HepG2 (cell line): ENCODE results near the gene TAF6L. TPM values are rescaled to one million over a fixed set of nuclear protein-coding genes. Genes with fewer than 3 reads are reported as not detected.

Experiments used
- ATAC-seq: fragments of 200-7000 bp; cut with Tn5 transposase; 3 replicates; pipeline ENCODE4 v1.9.1; 2020; ENCODE audit warnings: mild to moderate bottlenecking, moderate library complexity
- BruUV-seq: library from RNA; stranded (reverse); fragments of 400-500 nt; replicated peaks from 2 replicates; lab custom pipeline; 2021; lab: Mats Ljungman, UMichigan
- CTCF ChIA-PET: fragments of 300-600 bp; formaldehyde crosslinking; extraction: SDS; loops from one replicate; lab custom pipeline; 2021; ENCODE audit warnings: low total read pairs, inconsistent platforms, low intra/inter-chr PET ratio; lab: Yijun Ruan, JAX
- POLR2A ChIA-PET: fragments of 350-600 bp; sonication (Branson Sonifier 250); formaldehyde crosslinking; loops from one replicate; lab custom pipeline; 2020; ENCODE audit warnings: antibody characterized with exemption, inconsistent platforms; lab: Yijun Ruan, JAX
- DNase-seq: peaks from one replicate; pipeline ENCODE4 v3.0.0-alpha.2; 2015; ENCODE audit warnings: low spot score
- FAIRE-seq: peaks from 3 replicates; lab custom pipeline; 2011; peaks lifted over from hg19 to GRCh38; lab: Jason Lieb, UNC
- H2AFZ ChIP-seq: one replicate; pipeline ENCODE4 v1.6.1; 2011; ENCODE audit warnings: low read length, inconsistent platforms
- H3K27ac ChIP-seq: fragments of 300-600 bp; 3 replicates; pipeline ENCODE4 v1.8.0; 2011; ENCODE audit warnings: mixed run types, mild to moderate bottlenecking, mixed read lengths, low read length, inconsistent platforms; ENCODE audit not compliant: insufficient read depth; ENCODE audit errors: extremely low read length
- H3K27me3 ChIP-seq, 2 experiments: fragments of 200-600 bp in 1 of 2; 2 replicates in 1 of 2; 3 replicates in 1 of 2; pipeline versions ENCODE4 v1.6.0 to v1.8.0; 2011; ENCODE audit warnings: low read length in 2 of 2, mild to moderate bottlenecking in 2 of 2, moderate library complexity in 2 of 2, inconsistent platforms in 1 of 2; ENCODE audit not compliant: insufficient read depth in 2 of 2, control insufficient read depth in 1 of 2
- H3K36me3 ChIP-seq, 2 experiments: fragments of 200-600 bp in 1 of 2; replicated peaks in 1 of 2; 2 replicates in 1 of 2; 3 replicates in 1 of 2; pipeline versions ENCODE4 v1.5.1 to v1.8.0; 2011; ENCODE audit warnings: low read length in 2 of 2, inconsistent platforms in 1 of 2; ENCODE audit not compliant: insufficient read depth in 2 of 2, control insufficient read depth in 1 of 2
- H3K4me1 ChIP-seq: 2 replicates; pipeline ENCODE4 v1.5.1; 2012; ENCODE audit warnings: low read length, inconsistent platforms; ENCODE audit not compliant: insufficient read depth
- H3K4me2 ChIP-seq: 2 replicates; pipeline ENCODE4 v1.6.0; 2011; ENCODE audit warnings: low read depth, low read length, inconsistent platforms
- H3K4me3 ChIP-seq, 3 experiments: fragments of 200-600 bp in 1 of 3; sonication (generic), shearing (Covaris generic) in 1 of 3; replicated peaks in 1 of 3; 2 replicates each; pipeline ENCODE4 v1.5.1; 2011 to 2016; ENCODE audit warnings: low read length in 3 of 3, inconsistent platforms in 2 of 3, low read depth in 2 of 3, mild to moderate bottlenecking in 2 of 3, control low read depth in 1 of 3, mixed read lengths in 1 of 3; ENCODE audit not compliant: insufficient read depth in 1 of 3
- H3K79me2 ChIP-seq: one replicate; pipeline ENCODE4 v1.6.1; 2011; ENCODE audit warnings: low read length, inconsistent platforms; ENCODE audit not compliant: insufficient read depth
- H3K9ac ChIP-seq: 2 replicates; pipeline ENCODE4 v1.6.0; 2011; ENCODE audit warnings: mild to moderate bottlenecking, low read depth, low read length, inconsistent platforms; ENCODE audit not compliant: insufficient read depth
- H3K9me3 ChIP-seq: 2 replicates; pipeline ENCODE4 v1.5.1; 2012; ENCODE audit warnings: mild to moderate bottlenecking, low read length
- H4K20me1 ChIP-seq: 2 replicates; pipeline ENCODE4 v1.6.0; 2011; ENCODE audit warnings: inconsistent platforms, mild to moderate bottlenecking, low read length, moderate library complexity; ENCODE audit not compliant: insufficient read depth
- GATAD2A ChIP-seq: IDR thresholded peaks from 2 replicates; pipeline ENCODE4 v1.6.1; 2016
- SMC3 ChIP-seq: IDR thresholded peaks from 2 replicates; pipeline ENCODE4 v1.6.1; 2011; ENCODE audit warnings: low read length, improper control_type of control experiment
- STAG1 ChIP-seq: sonication (generic); formaldehyde crosslinking; IDR thresholded peaks from 2 replicates; pipeline ENCODE4 v1.4.0; 2020; ENCODE audit warnings: missing genetic modification reagents
- ZNF557 ChIP-seq: sonication (generic); formaldehyde crosslinking; IDR thresholded peaks from 2 replicates; pipeline ENCODE4 v1.4.0; 2020; ENCODE audit warnings: missing genetic modification reagents
- WGBS: methylation state at CpG from one replicate; pipeline ENCODE4 v1.1.6; 2017; ENCODE audit warnings: low lambda C conversion rate; 5-methylcytosine and 5-hydroxymethylcytosine counted together
- in situ Hi-C: cut with HindIII; loops from 2 replicates; pipeline ENCODE4 v1.10.0; 2017; ENCODE audit warnings: low pct_unique_long_range_greater_than_20kb; ENCODE audit not compliant: extremely low pct_ligation_motif_present
- intact Hi-C: fragments of 100-400 bp; cut with micrococcal nuclease; formaldehyde crosslinking; loops from one replicate; pipeline ENCODE4 v1.10.0; 2022; ENCODE audit not compliant: unreplicated experiment
- polyA plus RNA-seq, 8 experiments: library from polyadenylated mRNA; depleted of rRNA in 3 of 8; stranded (reverse) in 7 of 8; unstranded in 1 of 8; fragments of >200 nt; fragmentation: Illumina TruSeq in 4 of 8; extraction: Trizol in 4 of 8; gene quantifications; 2 replicates each; pipeline versions ENCODE4 v1.2.1 to v1.2.3, GENCODE V29; 2011 to 2016; ENCODE audit warnings: low read depth in 4 of 8, missing spikeins in 1 of 8, mixed read lengths in 1 of 8; ENCODE audit not compliant: insufficient read depth in 1 of 8
- total RNA-seq, 5 experiments: library from RNA; depleted of rRNA; stranded (reverse); fragments of >200 nt; fragmentation: Illumina TruSeq; extraction: Trizol; gene quantifications; 2 replicates each; pipeline ENCODE4 v1.2.3, GENCODE V29; 2016; ENCODE audit warnings: low read depth in 1 of 5
- TF ChIP-seq, protein P1 (sequence below): sonication (generic); formaldehyde crosslinking; IDR thresholded peaks from 2 replicates; pipeline ENCODE4 v1.5.0; 2020; ENCODE audit warnings: mild to moderate bottlenecking, missing genetic modification reagents, moderate library complexity
- TF ChIP-seq, protein P2 (sequence below): sonication (generic); formaldehyde crosslinking; IDR thresholded peaks from 2 replicates; pipeline ENCODE4 v1.5.0; 2020; ENCODE audit warnings: missing genetic modification reagents
- TF ChIP-seq, protein P3 (sequence below): sonication (generic); formaldehyde crosslinking; IDR thresholded peaks from one replicate; pipeline ENCODE4 v1.5.1; 2020; ENCODE audit warnings: mild to moderate bottlenecking, missing genetic modification reagents; ENCODE audit errors: not compliant biosample characterization

Gene TAF6L
- total and polyA plus RNA-seq, 2 of the 13 experiments (the other 11 are each of a cell fraction or from before 2014, with no cell fraction given), result 12.6 to 19.4 TPM

DNA sequence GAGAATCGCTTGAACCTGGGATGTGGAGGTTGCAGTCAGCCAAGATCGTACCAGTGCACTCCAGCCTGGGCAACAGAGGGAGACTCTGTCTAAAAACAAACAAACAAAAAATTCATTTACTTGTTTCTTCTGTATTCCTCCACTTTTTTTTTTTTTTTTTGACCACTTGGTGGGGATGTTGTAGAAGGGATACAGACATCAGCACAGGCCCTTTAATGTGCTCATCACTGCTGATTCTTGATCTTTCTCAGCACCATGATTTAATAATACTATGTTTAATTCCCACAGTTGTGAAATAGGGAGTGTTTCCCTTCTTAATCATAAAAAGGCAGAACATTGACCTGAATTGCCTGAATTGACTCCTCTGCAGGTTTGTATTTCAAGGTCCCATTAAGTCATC lies 38.4 kb upstream of the TAF6L start:
- Histone ChIP-seq H3K79me2 (peaks cover 25% of the 10 kb centered on the region), H4K20me1 (no peaks in the 10 kb centered on the region; the same call in 1 of the 2 replicates), H3K4me2 (no peak overlapping the region), H3K9me3 (no peaks in the 10 kb centered on the region), H3K27me3 (peaks cover 0 to 3% of the 10 kb centered on the region in 2 experiments; a peak in 1 of 5 replicates), H3K36me3 (peaks cover 1 to 22% of the 10 kb centered on the region in 2 experiments; a peak in 4 of 5 replicates), H3K9ac (no peak overlapping the region), H3K27ac (no peak overlapping the region), H2AFZ (no peak overlapping the region), H3K4me3 (no peak overlapping the region), H3K4me1 (peaks cover 18% of the 10 kb centered on the region)
- intact Hi-C loops, result loop anchor here (5.0 kb wide), 1 partner anchor 129 kb away; no protein-coding TSS in a partner anchor
- in situ Hi-C loops, result no loop called here
- no TSS peak for BruUV-seq
- 75% methylated on average over 2 of the region's 2 CpGs for WGBS
- FAIRE-seq (no peak), ATAC-seq (no peak), DNase-seq (peak; percentile 43)
- CTCF ChIA-PET, result interaction anchor here (1.7 kb wide), 1 partner anchor 53 kb away, joined by 13 read pairs; the partner anchor contains the start of gene TMEM179B
- TF ChIP-seq STAG1 (peak; percentile 39), GATAD2A (CRISPR knock-in tag) (no peak), ZNF557 (CRISPR knock-in tag) (no peak), SMC3 (peak; percentile 32)
- TF ChIP-seq, protein P1, sequence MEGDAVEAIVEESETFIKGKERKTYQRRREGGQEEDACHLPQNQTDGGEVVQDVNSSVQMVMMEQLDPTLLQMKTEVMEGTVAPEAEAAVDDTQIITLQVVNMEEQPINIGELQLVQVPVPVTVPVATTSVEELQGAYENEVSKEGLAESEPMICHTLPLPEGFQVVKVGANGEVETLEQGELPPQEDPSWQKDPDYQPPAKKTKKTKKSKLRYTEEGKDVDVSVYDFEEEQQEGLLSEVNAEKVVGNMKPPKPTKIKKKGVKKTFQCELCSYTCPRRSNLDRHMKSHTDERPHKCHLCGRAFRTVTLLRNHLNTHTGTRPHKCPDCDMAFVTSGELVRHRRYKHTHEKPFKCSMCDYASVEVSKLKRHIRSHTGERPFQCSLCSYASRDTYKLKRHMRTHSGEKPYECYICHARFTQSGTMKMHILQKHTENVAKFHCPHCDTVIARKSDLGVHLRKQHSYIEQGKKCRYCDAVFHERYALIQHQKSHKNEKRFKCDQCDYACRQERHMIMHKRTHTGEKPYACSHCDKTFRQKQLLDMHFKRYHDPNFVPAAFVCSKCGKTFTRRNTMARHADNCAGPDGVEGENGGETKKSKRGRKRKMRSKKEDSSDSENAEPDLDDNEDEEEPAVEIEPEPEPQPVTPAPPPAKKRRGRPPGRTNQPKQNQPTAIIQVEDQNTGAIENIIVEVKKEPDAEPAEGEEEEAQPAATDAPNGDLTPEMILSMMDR (CRISPR knock-in tag), result peak; percentile 33
- TF ChIP-seq, protein P2, sequence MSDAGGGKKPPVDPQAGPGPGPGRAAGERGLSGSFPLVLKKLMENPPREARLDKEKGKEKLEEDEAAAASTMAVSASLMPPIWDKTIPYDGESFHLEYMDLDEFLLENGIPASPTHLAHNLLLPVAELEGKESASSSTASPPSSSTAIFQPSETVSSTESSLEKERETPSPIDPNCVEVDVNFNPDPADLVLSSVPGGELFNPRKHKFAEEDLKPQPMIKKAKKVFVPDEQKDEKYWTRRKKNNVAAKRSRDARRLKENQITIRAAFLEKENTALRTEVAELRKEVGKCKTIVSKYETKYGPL, result no peak
- POLR2A ChIA-PET, result no interaction called here

DNA sequence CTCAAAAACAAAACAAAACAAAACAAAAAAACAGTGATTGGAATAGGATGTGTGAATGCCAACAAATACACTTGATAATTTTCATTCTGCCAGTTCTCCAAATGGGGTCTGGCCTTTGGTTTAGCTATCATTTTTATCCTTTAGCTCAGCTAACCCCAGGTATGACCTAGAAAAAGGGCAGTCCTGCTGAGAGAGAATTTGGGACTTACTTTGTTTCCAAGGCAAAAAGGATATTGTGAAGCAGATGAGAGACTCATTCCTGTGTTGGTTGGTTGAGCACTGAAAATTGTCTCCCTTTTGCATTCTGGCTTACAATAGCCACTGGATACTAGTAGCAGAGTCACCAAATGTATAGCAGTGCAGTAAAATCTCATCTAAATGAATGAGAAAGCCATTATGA lies 34.0 kb upstream of the TAF6L start:
- ChIA-PET CTCF (no interaction called here), POLR2A (interaction anchor here (1.6 kb wide), 1 partner anchor 16 kb away, joined by 6 read pairs; the partner anchor contains the start of gene ZBTB3)
- no peak for FAIRE-seq
- no peaks in the 10 kb centered on the region for H3K27me3 ChIP-seq
- H3K9me3 ChIP-seq, result no peaks in the 10 kb centered on the region
- in situ Hi-C loops, result no loop called here
- H3K4me2 ChIP-seq, result no peak overlapping the region
- peaks cover 3% of the 10 kb centered on the region for H3K79me2 ChIP-seq
- H3K9ac ChIP-seq, result no peak overlapping the region
- no peak overlapping the region for H2AFZ ChIP-seq
- ATAC-seq, result no peak
- no peaks in the 10 kb centered on the region for H3K4me1 ChIP-seq
- no peak overlapping the region for H3K4me3 ChIP-seq
- no peaks in the 10 kb centered on the region for H4K20me1 ChIP-seq
- BruUV-seq, result no TSS peak
- peaks cover 8 to 31% of the 10 kb centered on the region in 2 experiments; a peak in 4 of 5 replicates for H3K36me3 ChIP-seq
- H3K27ac ChIP-seq, result no peak overlapping the region
- intact Hi-C loops, result no loop called here
- no peak for DNase-seq
- TF ChIP-seq, protein P3, sequence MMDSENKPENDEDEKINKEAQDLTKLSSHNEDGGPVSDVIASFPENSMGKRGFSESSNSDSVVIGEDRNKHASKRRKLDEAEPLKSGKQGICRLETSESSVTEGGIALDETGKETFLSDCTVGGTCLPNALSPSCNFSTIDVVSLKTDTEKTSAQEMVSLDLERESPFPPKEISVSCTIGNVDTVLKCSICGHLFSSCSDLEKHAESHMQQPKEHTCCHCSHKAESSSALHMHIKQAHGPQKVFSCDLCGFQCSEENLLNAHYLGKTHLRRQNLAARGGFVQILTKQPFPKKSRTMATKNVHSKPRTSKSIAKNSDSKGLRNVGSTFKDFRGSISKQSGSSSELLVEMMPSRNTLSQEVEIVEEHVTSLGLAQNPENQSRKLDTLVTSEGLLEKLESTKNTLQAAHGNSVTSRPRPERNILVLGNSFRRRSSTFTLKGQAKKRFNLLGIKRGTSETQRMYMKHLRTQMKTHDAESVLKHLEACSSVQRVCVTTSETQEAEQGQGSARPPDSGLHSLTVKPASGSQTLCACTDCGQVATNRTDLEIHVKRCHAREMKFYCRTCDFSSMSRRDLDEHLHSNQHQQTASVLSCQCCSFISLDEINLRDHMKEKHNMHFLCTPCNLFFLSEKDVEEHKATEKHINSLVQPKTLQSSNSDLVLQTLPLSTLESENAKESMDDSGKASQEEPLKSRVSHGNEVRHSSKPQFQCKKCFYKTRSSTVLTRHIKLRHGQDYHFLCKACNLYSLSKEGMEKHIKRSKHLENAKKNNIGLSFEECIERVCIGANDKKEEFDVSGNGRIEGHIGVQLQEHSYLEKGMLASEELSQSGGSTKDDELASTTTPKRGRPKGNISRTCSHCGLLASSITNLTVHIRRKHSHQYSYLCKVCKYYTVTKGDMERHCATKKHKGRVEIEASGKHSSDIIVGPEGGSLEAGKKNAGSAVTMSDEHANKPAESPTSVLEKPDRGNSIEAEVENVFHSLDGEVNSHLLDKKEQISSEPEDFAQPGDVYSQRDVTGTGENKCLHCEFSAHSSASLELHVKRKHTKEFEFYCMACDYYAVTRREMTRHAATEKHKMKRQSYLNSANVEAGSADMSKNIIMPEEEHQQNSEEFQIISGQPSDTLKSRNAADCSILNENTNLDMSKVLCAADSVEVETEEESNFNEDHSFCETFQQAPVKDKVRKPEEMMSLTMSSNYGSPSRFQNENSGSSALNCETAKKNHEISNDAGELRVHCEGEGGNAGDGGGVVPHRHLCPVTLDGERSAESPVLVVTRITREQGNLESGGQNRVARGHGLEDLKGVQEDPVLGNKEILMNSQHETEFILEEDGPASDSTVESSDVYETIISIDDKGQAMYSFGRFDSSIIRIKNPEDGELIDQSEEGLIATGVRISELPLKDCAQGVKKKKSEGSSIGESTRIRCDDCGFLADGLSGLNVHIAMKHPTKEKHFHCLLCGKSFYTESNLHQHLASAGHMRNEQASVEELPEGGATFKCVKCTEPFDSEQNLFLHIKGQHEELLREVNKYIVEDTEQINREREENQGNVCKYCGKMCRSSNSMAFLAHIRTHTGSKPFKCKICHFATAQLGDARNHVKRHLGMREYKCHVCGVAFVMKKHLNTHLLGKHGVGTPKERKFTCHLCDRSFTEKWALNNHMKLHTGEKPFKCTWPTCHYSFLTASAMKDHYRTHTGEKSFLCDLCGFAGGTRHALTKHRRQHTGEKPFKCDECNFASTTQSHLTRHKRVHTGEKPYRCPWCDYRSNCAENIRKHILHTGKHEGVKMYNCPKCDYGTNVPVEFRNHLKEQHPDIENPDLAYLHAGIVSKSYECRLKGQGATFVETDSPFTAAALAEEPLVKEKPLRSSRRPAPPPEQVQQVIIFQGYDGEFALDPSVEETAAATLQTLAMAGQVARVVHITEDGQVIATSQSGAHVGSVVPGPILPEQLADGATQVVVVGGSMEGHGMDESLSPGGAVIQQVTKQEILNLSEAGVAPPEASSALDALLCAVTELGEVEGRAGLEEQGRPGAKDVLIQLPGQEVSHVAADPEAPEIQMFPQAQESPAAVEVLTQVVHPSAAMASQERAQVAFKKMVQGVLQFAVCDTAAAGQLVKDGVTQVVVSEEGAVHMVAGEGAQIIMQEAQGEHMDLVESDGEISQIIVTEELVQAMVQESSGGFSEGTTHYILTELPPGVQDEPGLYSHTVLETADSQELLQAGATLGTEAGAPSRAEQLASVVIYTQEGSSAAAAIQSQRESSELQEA (CRISPR knock-in tag), result no peak
